SK-N-SH (cell line): Measurements from ENCODE around the gene TAOK1.

Experiments used
- CTCF ChIP-seq: fragments of 200-600 bp; sonication (generic); IDR thresholded peaks from 2 replicates; pipeline ENCODE4 v1.6.1; 2017; ENCODE audit warnings: antibody characterized with exemption, mild to moderate bottlenecking, moderate library complexity
- RAD21 ChIP-seq: IDR thresholded peaks from 2 replicates; pipeline ENCODE4 v1.6.1; 2012; ENCODE audit warnings: mild to moderate bottlenecking, low read length
- SMC3 ChIP-seq: IDR thresholded peaks from 2 replicates; pipeline ENCODE4 v1.6.1; 2012; ENCODE audit warnings: low read depth, low read length, improper control_type of control experiment

GRCh38 chr17:29396066-29396465, 5.9 kb downstream of the TAOK1 start:
- TF ChIP-seq CTCF (no peak), RAD21 (no peak), SMC3 (no peak)
